Astrocyte (in vitro differentiated cells and primary cell): Measurements from ENCODE around the gene PPP1R36. TPM values are rescaled to one million over a fixed set of nuclear protein-coding genes. Genes with fewer than 3 reads are reported as not detected.

Experiments used
- DNase-seq: peaks from one replicate; pipeline ENCODE4 v3.0.0-alpha.2; 2010; ENCODE audit warnings: low read depth
- FAIRE-seq: peaks from 2 replicates; lab custom pipeline; 2011; peaks lifted over from hg19 to GRCh38; lab: Jason Lieb, UNC
- H2AFZ ChIP-seq: 2 replicates; pipeline ENCODE4 v1.6.0; 2012; ENCODE audit warnings: low read depth, low read length, inconsistent platforms
- H3K27ac ChIP-seq: 2 replicates; pipeline ENCODE4 v1.5.1; 2011; ENCODE audit warnings: low read depth, low read length, inconsistent platforms
- H3K27me3 ChIP-seq: 2 replicates; pipeline ENCODE4 v1.6.0; 2011; ENCODE audit warnings: low read length, inconsistent platforms; ENCODE audit not compliant: insufficient read depth
- H3K36me3 ChIP-seq: 2 replicates; pipeline ENCODE4 v1.5.1; 2011; ENCODE audit warnings: low read length, inconsistent platforms; ENCODE audit not compliant: insufficient read depth
- H3K4me1 ChIP-seq: 2 replicates; pipeline ENCODE4 v1.5.1; 2011; ENCODE audit warnings: low read length, inconsistent platforms; ENCODE audit not compliant: insufficient read depth
- H3K4me2 ChIP-seq: 2 replicates; pipeline ENCODE4 v1.6.0; 2012; ENCODE audit warnings: low read length, inconsistent platforms
- H3K4me3 ChIP-seq: 2 replicates; pipeline ENCODE4 v1.5.1; 2011; ENCODE audit warnings: low read depth, mild to moderate bottlenecking, low read length, inconsistent platforms; ENCODE audit not compliant: insufficient read depth
- H3K79me2 ChIP-seq: 2 replicates; pipeline ENCODE4 v1.6.0; 2012; ENCODE audit warnings: mild to moderate bottlenecking, low read length, inconsistent platforms; ENCODE audit not compliant: insufficient read depth
- H3K9ac ChIP-seq: 2 replicates; pipeline ENCODE4 v1.6.0; 2012; ENCODE audit warnings: mild to moderate bottlenecking, low read length, inconsistent platforms
- H3K9me3 ChIP-seq: 2 replicates; pipeline ENCODE4 v1.5.1; 2012; ENCODE audit warnings: low read depth, mild to moderate bottlenecking, low read length, inconsistent platforms; ENCODE audit not compliant: insufficient read depth
- H4K20me1 ChIP-seq: 2 replicates; pipeline ENCODE4 v1.6.0; 2012; ENCODE audit warnings: low read length, inconsistent platforms; ENCODE audit not compliant: insufficient read depth
- H3K27ac Mint-ChIP-seq: one replicate; pipeline ENCODE4 v1.8.0; 2021; ENCODE audit warnings: mild to moderate bottlenecking, mixed read lengths; ENCODE audit not compliant: unreplicated experiment
- H3K27me3 Mint-ChIP-seq: one replicate; pipeline ENCODE4 v1.8.0; 2021; ENCODE audit warnings: low read depth, mixed read lengths; ENCODE audit not compliant: unreplicated experiment
- H3K36me3 Mint-ChIP-seq: one replicate; pipeline ENCODE4 v1.8.0; 2021; ENCODE audit warnings: low read depth, mixed read lengths; ENCODE audit not compliant: unreplicated experiment
- H3K4me1 Mint-ChIP-seq: one replicate; pipeline ENCODE4 v1.8.0; 2021; ENCODE audit warnings: low read depth, mixed read lengths; ENCODE audit not compliant: unreplicated experiment
- H3K4me3 Mint-ChIP-seq: one replicate; pipeline ENCODE4 v1.8.0; 2021; ENCODE audit warnings: mild to moderate bottlenecking, moderate library complexity, mixed read lengths; ENCODE audit not compliant: unreplicated experiment
- H3K9me3 Mint-ChIP-seq: one replicate; pipeline ENCODE4 v1.8.0; 2021; ENCODE audit warnings: mild to moderate bottlenecking, mixed read lengths; ENCODE audit not compliant: unreplicated experiment
- CTCF ChIP-seq: IDR thresholded peaks from 2 replicates; pipeline ENCODE4 v1.5.1; 2011; ENCODE audit warnings: low read depth, mild to moderate bottlenecking, inconsistent platforms, low read length, moderate library complexity; ENCODE audit not compliant: insufficient read depth
- EZH2 ChIP-seq: IDR thresholded peaks from 2 replicates; pipeline ENCODE4 v1.6.1; 2012; ENCODE audit warnings: mild to moderate bottlenecking, low read length, inconsistent platforms; ENCODE audit not compliant: insufficient read depth
- total RNA-seq: library from RNA; stranded (reverse); gene quantifications from 2 replicates; pipeline ENCODE4 v1.2.1, GENCODE V29; 2021

PPP1R36 gene
- total RNA-seq, 1 donor from 2014 or later = 0.91 TPM

DNA sequence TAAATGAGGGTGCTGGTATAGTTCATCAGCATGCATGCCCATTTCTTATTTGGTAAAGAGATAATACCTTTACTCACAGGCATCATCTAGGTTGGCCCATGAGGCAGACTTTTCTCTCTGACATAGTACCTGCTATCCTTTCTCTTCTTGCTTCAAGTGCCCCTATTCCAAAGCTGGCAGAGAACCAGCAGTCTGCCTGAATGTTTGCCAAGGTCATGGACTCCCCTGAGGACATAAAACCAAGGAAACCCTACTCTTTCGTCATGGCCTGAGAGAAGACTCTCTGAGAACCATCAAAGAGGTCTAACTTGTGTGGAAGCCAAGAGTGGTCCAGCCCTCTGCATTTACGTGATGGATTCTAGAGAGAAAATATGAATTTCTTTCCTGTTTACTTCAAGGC is 11.9 kb downstream of the PPP1R36 start:
- FAIRE-seq (no peak), DNase-seq (no peak)
- no peaks in the 10 kb centered on the region for H3K4me1 ChIP-seq

DNA sequence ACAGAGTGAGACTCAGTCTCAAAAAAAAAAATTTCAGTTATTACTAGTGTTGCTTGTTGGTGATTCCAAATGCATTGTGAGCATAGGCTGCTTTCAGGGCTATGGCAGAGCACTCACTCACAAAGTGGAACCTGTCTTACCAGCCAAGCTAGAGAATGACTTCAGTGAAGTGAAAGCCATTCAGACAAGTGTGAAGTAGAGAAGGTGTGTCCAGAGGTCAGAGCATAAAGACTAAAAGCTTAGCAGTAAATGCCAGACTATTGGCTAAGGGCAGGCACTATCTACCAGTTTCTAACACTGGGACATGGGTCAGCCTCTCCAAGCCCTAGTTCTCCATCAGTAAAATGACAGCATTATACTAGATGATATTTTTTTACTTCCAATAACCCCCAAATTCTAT is 12.7 kb downstream of the PPP1R36 start:
- no peaks in the 10 kb centered on the region for H3K9me3 Mint-ChIP-seq
- Histone ChIP-seq H3K9me3 (no peaks in the 10 kb centered on the region), H3K4me1 (no peaks in the 10 kb centered on the region), H3K79me2 (no peaks in the 10 kb centered on the region), H3K27me3 (peaks cover 3% of the 10 kb centered on the region), H2AFZ (no peak overlapping the region), H4K20me1 (no peaks in the 10 kb centered on the region), H3K36me3 (no peaks in the 10 kb centered on the region), H3K4me3 (no peak overlapping the region), H3K27ac (no peak overlapping the region), H3K9ac (no peak overlapping the region), H3K4me2 (no peak overlapping the region)
- no peaks in the 10 kb centered on the region for H3K36me3 Mint-ChIP-seq
- H3K4me1 Mint-ChIP-seq = peaks cover 12% of the 10 kb centered on the region
- no peak overlapping the region for H3K4me3 Mint-ChIP-seq
- DNase-seq (no peak), FAIRE-seq (no peak)
- no peak overlapping the region for H3K27ac Mint-ChIP-seq
- H3K27me3 Mint-ChIP-seq = peaks cover 3% of the 10 kb centered on the region
- TF ChIP-seq CTCF (no peak), EZH2 (no peak)

More for the DNA sequence above, 11.9 kb downstream of the PPP1R36 start:
- no peak overlapping the region for H3K9ac ChIP-seq
- no peak for TF ChIP-seq CTCF
- TF ChIP-seq EZH2 = no peak
- Mint-ChIP-seq H3K27me3 (peaks cover 3% of the 10 kb centered on the region), H3K9me3 (no peaks in the 10 kb centered on the region), H3K4me3 (no peak overlapping the region), H3K36me3 (no peaks in the 10 kb centered on the region), H3K4me1 (peaks cover 4% of the 10 kb centered on the region), H3K27ac (no peak overlapping the region)
- H3K27me3 ChIP-seq = peaks cover 3% of the 10 kb centered on the region
- H3K79me2 ChIP-seq = no peaks in the 10 kb centered on the region
- no peaks in the 10 kb centered on the region for H3K36me3 ChIP-seq
- H3K27ac ChIP-seq = no peak overlapping the region
- no peak overlapping the region for H3K4me3 ChIP-seq
- no peaks in the 10 kb centered on the region for H3K9me3 ChIP-seq
- H4K20me1 ChIP-seq = no peaks in the 10 kb centered on the region
- no peak overlapping the region for H3K4me2 ChIP-seq
- H2AFZ ChIP-seq = no peak overlapping the region

DNA sequence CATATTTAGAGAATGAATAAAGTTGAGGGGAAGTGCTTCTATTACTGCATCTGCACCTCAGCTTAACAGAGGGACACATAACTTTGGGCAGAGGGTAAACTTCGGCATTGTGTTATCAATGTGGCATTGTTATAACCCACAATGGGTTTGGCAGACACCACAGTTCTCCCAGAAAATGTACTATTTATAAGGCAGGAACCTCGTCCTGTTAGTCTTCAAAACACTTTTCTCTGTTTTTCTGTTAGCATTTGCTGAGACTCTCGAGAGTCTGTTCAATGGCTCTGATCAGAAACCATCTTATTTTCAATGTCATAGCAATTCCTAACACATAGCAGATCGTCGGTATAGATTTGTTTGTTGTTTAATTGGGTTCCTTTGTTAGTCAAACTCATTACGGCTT is 13.9 kb downstream of the PPP1R36 start:
- H3K9me3 Mint-ChIP-seq = no peaks in the 10 kb centered on the region
- no peaks in the 10 kb centered on the region for H3K36me3 Mint-ChIP-seq
- TF ChIP-seq CTCF (no peak), EZH2 (no peak)
- Histone ChIP-seq H3K27me3 (peaks cover 3% of the 10 kb centered on the region), H3K4me1 (no peaks in the 10 kb centered on the region), H4K20me1 (no peaks in the 10 kb centered on the region), H3K27ac (no peak overlapping the region), H2AFZ (no peak overlapping the region), H3K9ac (no peak overlapping the region), H3K4me3 (no peak overlapping the region), H3K36me3 (no peaks in the 10 kb centered on the region), H3K4me2 (no peak overlapping the region), H3K79me2 (no peaks in the 10 kb centered on the region), H3K9me3 (no peaks in the 10 kb centered on the region)
- no peak overlapping the region for H3K4me3 Mint-ChIP-seq
- no peak overlapping the region for H3K27ac Mint-ChIP-seq
- peaks cover 13% of the 10 kb centered on the region for H3K4me1 Mint-ChIP-seq
- H3K27me3 Mint-ChIP-seq = no peaks in the 10 kb centered on the region
- FAIRE-seq (no peak), DNase-seq (peak; percentile 20)
